Spleen (tissue), 7 donors: ENCODE results near the gene CABLES2.

Experiments
- POLR2A ChIP-seq, 3 donors: fragments of 450-650 bp; IDR thresholded peaks; one replicate each; pipeline ENCODE4 v1.5.1; 2017; ENCODE audit warnings: antibody characterized with exemption in 3 of 3, mild to moderate bottlenecking in 1 of 3
- TF ChIP-seq, protein P1 (sequence below), 11 experiments: fragments of 200-600 bp in 7 of 11; fragments of 450-650 bp in 4 of 11; sonication (generic) in 4 of 11; IDR thresholded peaks in 8 of 11; conservative IDR thresholded peaks in 3 of 11; 1 replicate in 7 of 11; 2 replicates in 4 of 11; pipeline versions ENCODE4 v1.4.0 to v1.8.0; 2016 to 2021; ENCODE audit warnings: antibody characterized with exemption in 11 of 11, inconsistent platforms in 4 of 11, mild to moderate bottlenecking in 1 of 11
- donor health status: DM: no; HTN: no; CAD: no; lungs with moderate emphysema.
- donor health status: DM: no; HTN: no; CAD: no.
- donor health status: DM: no; HTN: no; CAD: no.

DNA sequence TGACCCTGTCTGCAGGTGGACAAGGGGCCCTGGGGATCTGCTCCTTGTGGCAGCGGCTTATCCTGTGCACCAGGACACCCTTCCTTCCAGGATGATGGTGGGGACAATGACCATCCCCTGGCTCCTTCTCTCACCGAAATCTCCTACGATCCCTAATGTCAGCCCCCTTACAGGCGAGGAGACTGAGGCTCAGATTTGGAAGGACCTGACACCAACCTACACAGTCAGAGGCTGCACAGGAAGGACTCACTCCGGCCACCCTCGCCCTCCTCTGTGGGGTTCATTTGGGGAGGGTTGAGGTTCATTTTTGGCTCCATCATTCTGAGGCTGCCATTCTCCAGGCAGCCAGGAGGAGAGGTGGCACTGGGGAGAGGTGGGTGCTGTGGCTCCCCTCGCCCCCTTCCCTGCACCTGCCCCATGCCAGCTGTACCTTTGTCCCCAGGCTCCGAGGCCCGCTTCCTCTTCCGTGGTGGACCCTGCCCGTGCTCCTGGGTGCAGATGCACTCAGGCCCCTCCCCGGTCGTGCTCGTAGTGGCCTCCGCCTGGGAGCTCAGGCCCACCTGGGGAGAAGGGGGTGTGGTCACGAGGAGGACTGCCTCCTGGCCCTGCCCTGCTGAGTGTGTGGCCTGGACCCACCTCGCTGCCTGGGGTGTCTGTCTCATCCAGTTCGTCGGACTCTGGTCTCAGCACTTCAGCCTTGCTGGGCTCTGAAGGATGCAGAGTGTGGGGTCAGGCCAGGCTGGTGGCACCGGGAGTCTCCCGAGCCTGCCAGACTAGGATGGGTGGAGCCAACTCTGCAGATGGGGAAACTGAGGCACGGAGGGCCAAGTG lies 5.3 kb upstream of the CABLES2 start:
- TF ChIP-seq, protein P1, sequence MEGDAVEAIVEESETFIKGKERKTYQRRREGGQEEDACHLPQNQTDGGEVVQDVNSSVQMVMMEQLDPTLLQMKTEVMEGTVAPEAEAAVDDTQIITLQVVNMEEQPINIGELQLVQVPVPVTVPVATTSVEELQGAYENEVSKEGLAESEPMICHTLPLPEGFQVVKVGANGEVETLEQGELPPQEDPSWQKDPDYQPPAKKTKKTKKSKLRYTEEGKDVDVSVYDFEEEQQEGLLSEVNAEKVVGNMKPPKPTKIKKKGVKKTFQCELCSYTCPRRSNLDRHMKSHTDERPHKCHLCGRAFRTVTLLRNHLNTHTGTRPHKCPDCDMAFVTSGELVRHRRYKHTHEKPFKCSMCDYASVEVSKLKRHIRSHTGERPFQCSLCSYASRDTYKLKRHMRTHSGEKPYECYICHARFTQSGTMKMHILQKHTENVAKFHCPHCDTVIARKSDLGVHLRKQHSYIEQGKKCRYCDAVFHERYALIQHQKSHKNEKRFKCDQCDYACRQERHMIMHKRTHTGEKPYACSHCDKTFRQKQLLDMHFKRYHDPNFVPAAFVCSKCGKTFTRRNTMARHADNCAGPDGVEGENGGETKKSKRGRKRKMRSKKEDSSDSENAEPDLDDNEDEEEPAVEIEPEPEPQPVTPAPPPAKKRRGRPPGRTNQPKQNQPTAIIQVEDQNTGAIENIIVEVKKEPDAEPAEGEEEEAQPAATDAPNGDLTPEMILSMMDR (IDR thresholded peaks at IDR 0.05 in 8 of 11, conservative IDR thresholded peaks at IDR 0.05 in 3 of 11): no peak
- no peak for TF ChIP-seq POLR2A (IDR thresholded peaks at IDR 0.05)
